ENCODE results near the gene MCCC2.

DNA sequence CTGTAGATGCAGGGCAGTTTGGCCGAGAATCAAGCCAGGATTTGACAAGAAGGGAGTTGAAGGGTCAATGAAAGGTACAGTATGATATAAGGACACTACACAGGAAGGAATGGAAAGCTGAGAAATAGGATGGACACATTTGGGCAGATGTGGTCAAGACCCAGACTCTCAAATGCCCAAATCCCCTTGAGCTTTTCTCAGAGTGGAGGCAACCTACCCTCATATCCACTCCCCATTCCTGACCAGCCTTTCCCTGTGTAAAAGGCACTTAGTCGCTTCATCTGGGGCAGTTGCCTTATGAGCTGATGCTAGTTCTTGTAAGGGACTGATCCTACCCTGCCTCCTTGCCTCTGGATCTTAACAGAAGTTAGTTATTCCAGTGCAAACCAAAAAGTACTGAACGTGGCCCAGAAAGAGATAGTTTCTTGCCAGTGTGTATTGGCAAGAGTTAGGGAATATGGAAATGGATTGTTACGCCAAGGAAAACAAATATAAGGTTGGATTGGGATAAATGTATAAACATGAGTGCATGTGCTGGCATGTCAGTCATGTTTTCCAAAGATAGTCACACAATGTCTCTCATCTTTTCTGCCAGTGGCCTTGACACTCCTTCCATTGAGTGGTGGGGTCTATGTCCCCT lies 4.1 kb upstream of the MCCC2 start:
- TF ChIP-seq REST (IDR thresholded peaks at IDR 0.05; ENCODE audit: low read depth) (no peak), CREB1 (IDR thresholded peaks at IDR 0.05; ENCODE audit: low read depth) (no peak), NFIC (IDR thresholded peaks at IDR 0.05) (no peak), TAF1 (IDR thresholded peaks at IDR 0.05; ENCODE audit: low read depth) (no peak), EP300 (IDR thresholded peaks at IDR 0.05; ENCODE audit: borderline replicate concordance) (no peak)
- TF ChIP-seq, protein P1, sequence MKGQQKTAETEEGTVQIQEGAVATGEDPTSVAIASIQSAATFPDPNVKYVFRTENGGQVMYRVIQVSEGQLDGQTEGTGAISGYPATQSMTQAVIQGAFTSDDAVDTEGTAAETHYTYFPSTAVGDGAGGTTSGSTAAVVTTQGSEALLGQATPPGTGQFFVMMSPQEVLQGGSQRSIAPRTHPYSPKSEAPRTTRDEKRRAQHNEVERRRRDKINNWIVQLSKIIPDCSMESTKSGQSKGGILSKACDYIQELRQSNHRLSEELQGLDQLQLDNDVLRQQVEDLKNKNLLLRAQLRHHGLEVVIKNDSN (IDR thresholded peaks at IDR 0.05) = no peak
